Central memory CD4-positive, alpha-beta T cell (primary cell): ENCODE data around the gene GLRA3.

Experiments used
- DNase-seq: peaks from one replicate; pipeline ENCODE4 v3.0.0; 2022

GLRA3 gene

DNA sequence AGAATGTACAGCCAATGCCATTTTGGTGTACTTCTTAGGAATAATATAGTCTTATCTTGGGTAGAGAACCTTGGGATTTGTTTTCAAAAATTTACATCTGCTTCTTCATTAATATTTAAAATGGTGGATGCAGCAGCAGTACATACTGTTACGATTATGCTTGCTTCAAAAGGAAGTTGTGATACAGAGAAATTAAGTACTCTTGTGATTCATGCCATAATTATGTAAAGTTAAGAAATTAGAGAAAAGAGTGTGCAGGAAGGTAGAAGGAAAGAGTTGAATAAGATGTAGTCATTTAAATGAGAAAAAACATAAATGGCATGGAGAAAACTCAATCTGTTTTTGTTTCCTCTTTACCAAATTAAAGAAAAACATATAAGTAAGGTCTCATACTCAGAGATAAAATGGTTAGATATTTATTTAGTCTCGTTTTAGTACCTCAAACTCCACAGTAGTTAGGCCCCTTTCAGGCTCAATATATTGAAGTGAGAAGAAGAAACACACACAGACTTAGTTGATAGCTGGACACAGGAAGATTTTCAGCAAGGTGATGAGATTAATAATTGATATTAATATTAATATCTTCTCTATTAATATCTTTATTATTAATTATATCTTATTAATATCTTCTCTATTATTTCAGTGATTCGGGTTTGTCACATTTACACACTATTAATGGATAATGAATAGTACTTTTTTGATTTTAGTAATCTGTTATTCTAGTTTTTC lies 236.6 kb downstream of the GLRA3 start:
- DNase-seq, result no peak

DNA sequence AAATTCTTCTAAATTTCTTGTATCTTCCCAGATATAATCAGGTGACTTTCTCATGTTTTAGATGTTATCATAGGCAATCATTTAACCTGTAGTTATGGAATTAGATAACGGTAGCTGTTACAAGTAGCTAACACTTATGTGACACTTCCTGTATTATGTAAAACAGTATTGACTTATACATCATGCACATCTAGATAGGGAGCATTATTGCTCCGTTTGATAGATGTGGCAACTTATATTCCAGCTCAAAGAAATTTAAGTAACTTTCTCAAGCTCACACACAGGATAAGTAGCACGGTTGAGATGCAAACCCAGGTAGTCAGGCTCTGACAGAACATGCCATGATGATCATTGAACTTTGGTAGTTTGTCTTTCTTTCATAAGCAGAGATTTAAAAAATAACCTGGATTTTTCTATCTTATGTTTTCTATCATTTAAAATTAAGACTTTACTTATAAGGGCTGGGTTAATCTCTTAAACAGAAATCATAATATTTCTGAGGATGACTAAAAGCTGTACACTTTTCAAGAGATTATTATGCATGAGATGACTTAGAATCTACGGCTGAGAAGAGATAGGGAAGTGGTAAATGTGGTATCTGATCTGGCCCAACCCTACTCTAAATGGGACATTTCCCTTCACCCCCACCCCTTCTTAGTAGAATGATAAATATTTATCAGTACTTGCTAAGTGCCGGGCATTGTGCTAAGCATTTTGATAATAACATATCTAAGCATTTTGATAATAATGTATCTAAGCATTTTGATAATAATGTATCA lies 237.6 kb downstream of the GLRA3 start:
- DNase-seq, result peak; percentile 4

DNA sequence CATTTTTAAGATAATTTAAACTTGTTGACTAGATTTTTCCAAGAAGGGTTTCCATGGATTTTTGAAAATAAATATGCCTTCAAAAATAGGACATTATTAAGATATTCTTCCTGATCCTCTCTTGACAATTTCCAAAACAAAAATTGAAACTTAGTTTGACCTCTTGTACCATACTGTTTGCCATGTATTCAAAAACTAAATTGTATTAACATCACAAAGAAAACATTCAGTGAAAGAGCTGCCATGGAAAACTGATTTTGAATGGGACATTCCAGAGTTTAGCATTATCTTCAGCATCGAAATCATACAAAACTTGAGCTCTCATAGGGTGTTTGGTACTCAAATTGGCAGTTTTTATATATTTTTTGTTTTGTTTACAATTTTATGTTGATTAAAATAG lies 238.7 kb downstream of the GLRA3 start:
- no peak for DNase-seq
